Measurements from ENCODE around the gene CXCL16. TPM values are rescaled to one million over a fixed set of nuclear protein-coding genes. Genes with fewer than 3 reads are reported as not detected.

Gene CXCL16
- total and polyA plus RNA-seq, 5 donors from 2014 or later: 0.41 to 7.3 (median 0.62) TPM; not detected in 1

GRCh38 chr17:4782652-4783051, 42.9 kb upstream of the CXCL16 start:
- H3K9me3 ChIP-seq (ENCODE audit: control insufficient read depth in 2 of 2, low read length in 2 of 2): no peaks in the 10 kb centered on the region
- no peaks in the 10 kb centered on the region for H3K36me3 ChIP-seq (ENCODE audit: control insufficient read depth, insufficient read depth, low read length)
- H3K36me3 Mint-ChIP-seq: peaks cover 3% of the 10 kb centered on the region
- H3K4me3 Mint-ChIP-seq: no peak overlapping the region
- peaks cover 0 to 26% (median 9%) of the 10 kb centered on the region in 4 donors for H3K4me1 Mint-ChIP-seq
- no peak overlapping the region for H3K27ac Mint-ChIP-seq
- DNase-seq (no peak), ATAC-seq (ENCODE audit: low read depth in 2 of 2) (no peak)
- H3K27me3 ChIP-seq (ENCODE audit: control insufficient read depth, insufficient read depth, low read length): peaks cover 18% of the 10 kb centered on the region
- no peak overlapping the region for H3K27ac ChIP-seq (ENCODE audit: insufficient read depth, low read length, poor library complexity, severe bottlenecking)
- H3K9me3 Mint-ChIP-seq: peaks cover 0 to 2% (median 0%) of the 10 kb centered on the region in 7 donors
- peaks cover 71% of the 10 kb centered on the region for H3K27me3 Mint-ChIP-seq
- peaks cover 15% of the 10 kb centered on the region for H3K4me1 ChIP-seq (ENCODE audit: control insufficient read depth, insufficient read depth, low read length, poor library complexity, severe bottlenecking)
- H3K4me3 ChIP-seq (ENCODE audit: low read depth, low read length): no peak overlapping the region

GRCh38 chr17:4780325-4780955, 40.7 kb upstream of the CXCL16 start:
- peak overlapping the region in 1 of 4 donors; percentile 47 for H3K4me3 Mint-ChIP-seq

GRCh38 chr17:4777969-4778760, 38.4 kb upstream of the CXCL16 start:
- Histone ChIP-seq H3K27me3 (ENCODE audit: control insufficient read depth, insufficient read depth, low read length) (peaks cover 3% of the 10 kb centered on the region), H3K4me3 (ENCODE audit: low read depth, low read length) (no peak overlapping the region), H3K36me3 (ENCODE audit: control insufficient read depth, insufficient read depth, low read length) (no peaks in the 10 kb centered on the region), H3K4me1 (ENCODE audit: control insufficient read depth, insufficient read depth, low read length, poor library complexity, severe bottlenecking) (no peaks in the 10 kb centered on the region), H3K9me3 (ENCODE audit: control insufficient read depth in 2 of 2, low read length in 2 of 2) (no peaks in the 10 kb centered on the region), H3K27ac (ENCODE audit: insufficient read depth, low read length, poor library complexity, severe bottlenecking) (no peak overlapping the region)
- Mint-ChIP-seq H3K27ac (peak overlapping the region in 1 of 3 donors; percentile 49), H3K4me1 (peaks cover 0 to 7% (median 0%) of the 10 kb centered on the region in 4 donors), H3K4me3 (no peak overlapping the region), H3K27me3 (peaks cover 39% of the 10 kb centered on the region), H3K36me3 (no peaks in the 10 kb centered on the region), H3K9me3 (peaks cover 0 to 3% (median 0%) of the 10 kb centered on the region in 7 donors)
- no peak for ATAC-seq (ENCODE audit: low read depth in 2 of 2)
- no peak for DNase-seq

More at GRCh38 chr17:4780325-4780955, 40.7 kb upstream of the CXCL16 start:
- ATAC-seq (ENCODE audit: low read depth in 2 of 2) (no peak), DNase-seq (no peak)
- Histone ChIP-seq H3K4me3 (ENCODE audit: low read depth, low read length) (no peak overlapping the region), H3K9me3 (ENCODE audit: control insufficient read depth in 2 of 2, low read length in 2 of 2) (no peaks in the 10 kb centered on the region), H3K27ac (ENCODE audit: insufficient read depth, low read length, poor library complexity, severe bottlenecking) (no peak overlapping the region), H3K36me3 (ENCODE audit: control insufficient read depth, insufficient read depth, low read length) (no peaks in the 10 kb centered on the region), H3K27me3 (ENCODE audit: control insufficient read depth, insufficient read depth, low read length) (peaks cover 11% of the 10 kb centered on the region), H3K4me1 (ENCODE audit: control insufficient read depth, insufficient read depth, low read length, poor library complexity, severe bottlenecking) (peaks cover 4% of the 10 kb centered on the region)
- Mint-ChIP-seq H3K27ac (no peak overlapping the region), H3K27me3 (peaks cover 61% of the 10 kb centered on the region), H3K4me1 (peaks cover 0 to 7% (median 4%) of the 10 kb centered on the region in 4 donors), H3K36me3 (peaks cover 3% of the 10 kb centered on the region), H3K9me3 (peaks cover 0 to 4% (median 0%) of the 10 kb centered on the region in 7 donors)

GRCh38 chr17:4772235-4772613, 32.5 kb upstream of the CXCL16 start:
- Histone ChIP-seq H3K27ac (ENCODE audit: insufficient read depth, low read length, poor library complexity, severe bottlenecking) (no peak overlapping the region), H3K4me3 (ENCODE audit: low read depth, low read length) (no peak overlapping the region), H3K36me3 (ENCODE audit: control insufficient read depth, insufficient read depth, low read length) (no peaks in the 10 kb centered on the region), H3K9me3 (ENCODE audit: control insufficient read depth in 2 of 2, low read length in 2 of 2) (no peaks in the 10 kb centered on the region), H3K27me3 (ENCODE audit: control insufficient read depth, insufficient read depth, low read length) (no peaks in the 10 kb centered on the region), H3K4me1 (ENCODE audit: control insufficient read depth, insufficient read depth, low read length, poor library complexity, severe bottlenecking) (peaks cover 5% of the 10 kb centered on the region)
- Mint-ChIP-seq H3K27me3 (peaks cover 18% of the 10 kb centered on the region), H3K36me3 (no peaks in the 10 kb centered on the region), H3K4me3 (no peak overlapping the region), H3K4me1 (peaks cover 0 to 14% (median 6%) of the 10 kb centered on the region in 4 donors), H3K9me3 (peaks cover 0 to 1% (median 0%) of the 10 kb centered on the region in 7 donors), H3K27ac (no peak overlapping the region)
- ATAC-seq (ENCODE audit: low read depth in 2 of 2) (no peak), DNase-seq (no peak)

- DNase-seq (peak in 1 of 3 donors; percentile 76), ATAC-seq (ENCODE audit: low read depth in 2 of 2) (peak; percentile 45 to 87)
- peaks cover 12% of the 10 kb centered on the region for H3K27me3 Mint-ChIP-seq
- peaks cover 5% of the 10 kb centered on the region for H3K4me1 ChIP-seq (ENCODE audit: control insufficient read depth, insufficient read depth, low read length, poor library complexity, severe bottlenecking)
- peaks cover 0 to 1% (median 0%) of the 10 kb centered on the region in 7 donors for H3K9me3 Mint-ChIP-seq
- H3K36me3 ChIP-seq (ENCODE audit: control insufficient read depth, insufficient read depth, low read length): no peaks in the 10 kb centered on the region
- H3K27ac Mint-ChIP-seq: peak within 1 kb of the TSS in 2 of 3 donors; percentile 17 to 75
- H3K9me3 ChIP-seq (ENCODE audit: control insufficient read depth in 2 of 2, low read length in 2 of 2): no peaks in the 10 kb centered on the region
- H3K4me3 Mint-ChIP-seq: no peak within 1 kb of the TSS
- H3K4me1 Mint-ChIP-seq: peaks cover 0 to 14% (median 6%) of the 10 kb centered on the region in 4 donors
- no peaks in the 10 kb centered on the region for H3K27me3 ChIP-seq (ENCODE audit: control insufficient read depth, insufficient read depth, low read length)
- H3K36me3 Mint-ChIP-seq: no peaks in the 10 kb centered on the region
- H3K4me3 ChIP-seq (ENCODE audit: low read depth, low read length): no peak within 1 kb of the TSS
- H3K27ac ChIP-seq (ENCODE audit: insufficient read depth, low read length, poor library complexity, severe bottlenecking): no peak within 1 kb of the TSS
These were observed 31.9 kb upstream of the CXCL16 start, which contains the start of gene TM4SF5 for GRCh38 chr17:4771519-4772234. Gene TM4SF5, plus strand, starts transcription at chr17:4771886. Its CDS starts 37 bp downstream, at chr17:4771923.

GRCh38 chr17:4769628-4770027, 29.9 kb upstream of the CXCL16 start:
- Mint-ChIP-seq H3K27me3 (peaks cover 8% of the 10 kb centered on the region), H3K4me3 (no peak overlapping the region), H3K27ac (no peak overlapping the region), H3K9me3 (no peaks in the 10 kb centered on the region), H3K4me1 (peaks cover 0 to 14% (median 6%) of the 10 kb centered on the region in 4 donors), H3K36me3 (no peaks in the 10 kb centered on the region)
- Histone ChIP-seq H3K4me1 (ENCODE audit: control insufficient read depth, insufficient read depth, low read length, poor library complexity, severe bottlenecking) (peaks cover 5% of the 10 kb centered on the region), H3K9me3 (ENCODE audit: control insufficient read depth in 2 of 2, low read length in 2 of 2) (no peaks in the 10 kb centered on the region), H3K27me3 (ENCODE audit: control insufficient read depth, insufficient read depth, low read length) (no peaks in the 10 kb centered on the region), H3K36me3 (ENCODE audit: control insufficient read depth, insufficient read depth, low read length) (no peaks in the 10 kb centered on the region), H3K27ac (ENCODE audit: insufficient read depth, low read length, poor library complexity, severe bottlenecking) (no peak overlapping the region), H3K4me3 (ENCODE audit: low read depth, low read length) (no peak overlapping the region)
- no peak for ATAC-seq (ENCODE audit: low read depth in 2 of 2)
- no peak for DNase-seq

GRCh38 chr17:4768298-4768697, 28.6 kb upstream of the CXCL16 start:
- Histone ChIP-seq H3K27me3 (ENCODE audit: control insufficient read depth, insufficient read depth, low read length) (no peaks in the 10 kb centered on the region), H3K9me3 (ENCODE audit: control insufficient read depth in 2 of 2, low read length in 2 of 2) (no peaks in the 10 kb centered on the region), H3K36me3 (ENCODE audit: control insufficient read depth, insufficient read depth, low read length) (no peaks in the 10 kb centered on the region), H3K4me3 (ENCODE audit: low read depth, low read length) (no peak overlapping the region), H3K27ac (ENCODE audit: insufficient read depth, low read length, poor library complexity, severe bottlenecking) (no peak overlapping the region), H3K4me1 (ENCODE audit: control insufficient read depth, insufficient read depth, low read length, poor library complexity, severe bottlenecking) (peaks cover 5% of the 10 kb centered on the region)
- H3K36me3 Mint-ChIP-seq: no peaks in the 10 kb centered on the region
- H3K27ac Mint-ChIP-seq: peak overlapping the region in 1 of 3 donors; percentile 58
- DNase-seq (no peak), ATAC-seq (ENCODE audit: low read depth in 2 of 2) (no peak)
- no peak overlapping the region for H3K4me3 Mint-ChIP-seq
- H3K9me3 Mint-ChIP-seq: no peaks in the 10 kb centered on the region
- H3K27me3 Mint-ChIP-seq: peaks cover 8% of the 10 kb centered on the region
- peaks cover 0 to 9% (median 6%) of the 10 kb centered on the region in 4 donors for H3K4me1 Mint-ChIP-seq
